Mucosa of descending colon (tissue), 3 donors: ENCODE data around the gene BORCS6. TPM values are rescaled to one million over a fixed set of nuclear protein-coding genes. Genes with fewer than 3 reads are reported as not detected.

Experiments
- ATAC-seq: fragments of 200-7000 bp; cut with Tn5 transposase; one replicate; pipeline ENCODE4 v1.9.1; 2020; ENCODE audit warnings: mild to moderate bottlenecking, moderate library complexity
- DNase-seq, 3 donors: peaks; one replicate each; pipeline ENCODE4 v3.0.0-alpha.2; 2020
- H3K36me3 ChIP-seq: fragments of 200-600 bp; one replicate; pipeline ENCODE4 v1.8.0; 2021; ENCODE audit warnings: low read depth, mild to moderate bottlenecking
- H3K4me1 ChIP-seq: fragments of 200-600 bp; one replicate; pipeline ENCODE4 v1.8.0; 2021; ENCODE audit warnings: low read depth, mild to moderate bottlenecking
- H3K4me3 ChIP-seq: fragments of 200-600 bp; one replicate; pipeline ENCODE4 v1.8.0; 2021; ENCODE audit warnings: mild to moderate bottlenecking
- H3K9me3 ChIP-seq: fragments of 200-600 bp; one replicate; pipeline ENCODE4 v1.8.0; 2021; ENCODE audit warnings: mild to moderate bottlenecking
- intact Hi-C, 2 donors: fragments of 100-400 bp; cut with DNase I in 1 of 2; cut with micrococcal nuclease in 1 of 2; formaldehyde crosslinking; loops; one replicate each; pipeline versions ENCODE4 v1.11.0 to v1.11.1; 2022; cut with DNase I, micrococcal nuclease
- total RNA-seq, 3 donors: library from RNA; stranded (reverse); fragmentation: NEBNext Ultra II Directional in 2 of 3; extraction: Animal tissue kit (Norgen Biotek cat#: 25700) in 2 of 3; gene quantifications; one replicate each; pipeline versions ENCODE4 v1.2.1 to v1.2.4, GENCODE V29; 2021 to 2023
- TF ChIP-seq, protein P1 (sequence below): fragments of 200-600 bp; IDR thresholded peaks from one replicate; pipeline ENCODE4 v1.8.0; 2022; ENCODE audit warnings: antibody characterized with exemption, mild to moderate bottlenecking
- donor health status: DM: no; HTN: no; CAD: no; lungs with moderate emphysema.
- donor health status: DM: no; HTN: no; CAD: no.
- donor health status: DM: no; HTN: yes; CAD: no.

BORCS6 gene
- total RNA-seq, 3 donors from 2014 or later: 10.5 to 11.4 (median 11.0) TPM

DNA sequence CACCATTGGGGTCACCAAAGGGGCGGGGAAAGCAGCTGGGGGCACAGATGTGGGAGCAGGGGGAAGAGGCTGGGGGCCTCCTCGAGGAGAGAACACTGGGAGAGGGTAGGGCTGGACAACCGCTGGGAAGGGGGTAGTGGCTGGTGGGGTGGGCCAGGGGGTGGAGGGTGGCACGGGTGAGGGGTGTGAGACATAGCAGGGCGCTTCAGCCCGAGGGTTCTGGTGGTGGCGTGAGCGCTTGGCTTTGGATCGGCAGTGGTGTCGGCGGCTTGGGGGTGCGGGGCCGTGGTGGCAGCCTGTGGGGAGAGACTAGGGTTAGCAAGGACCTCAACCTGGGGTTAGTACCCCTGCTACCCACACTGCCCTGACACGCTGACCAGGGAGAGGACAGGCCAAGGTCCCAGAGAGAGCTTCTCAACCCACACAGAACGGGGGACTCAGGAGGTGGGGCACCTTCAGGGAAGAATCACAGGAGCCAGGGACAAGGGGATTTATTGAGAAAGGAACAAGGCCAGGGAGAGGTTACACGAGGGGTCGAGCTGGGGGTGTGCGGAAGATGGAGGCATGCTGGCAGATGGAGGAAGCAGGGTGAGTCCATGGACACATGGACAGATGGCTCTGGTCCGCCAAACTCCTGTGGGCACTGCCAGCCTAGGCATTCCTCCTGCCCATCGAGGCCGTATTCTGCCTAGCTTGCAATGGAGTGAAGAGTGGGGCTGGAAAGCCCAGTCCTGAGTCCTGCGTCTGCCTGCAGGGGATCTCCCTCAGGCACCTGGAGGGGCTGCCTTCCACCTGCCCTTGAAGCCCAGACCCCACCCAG is 46.2 kb downstream of the BORCS6 start:
- peak in 1 of 3 donors; percentile 43 for DNase-seq
- ATAC-seq: no peak
- Histone ChIP-seq H3K36me3 (peaks cover 29% of the 10 kb centered on the region), H3K4me1 (peaks cover 9% of the 10 kb centered on the region), H3K9me3 (no peaks in the 10 kb centered on the region), H3K4me3 (no peak overlapping the region)
- intact Hi-C loops: no loop called here
- TF ChIP-seq, protein P1, sequence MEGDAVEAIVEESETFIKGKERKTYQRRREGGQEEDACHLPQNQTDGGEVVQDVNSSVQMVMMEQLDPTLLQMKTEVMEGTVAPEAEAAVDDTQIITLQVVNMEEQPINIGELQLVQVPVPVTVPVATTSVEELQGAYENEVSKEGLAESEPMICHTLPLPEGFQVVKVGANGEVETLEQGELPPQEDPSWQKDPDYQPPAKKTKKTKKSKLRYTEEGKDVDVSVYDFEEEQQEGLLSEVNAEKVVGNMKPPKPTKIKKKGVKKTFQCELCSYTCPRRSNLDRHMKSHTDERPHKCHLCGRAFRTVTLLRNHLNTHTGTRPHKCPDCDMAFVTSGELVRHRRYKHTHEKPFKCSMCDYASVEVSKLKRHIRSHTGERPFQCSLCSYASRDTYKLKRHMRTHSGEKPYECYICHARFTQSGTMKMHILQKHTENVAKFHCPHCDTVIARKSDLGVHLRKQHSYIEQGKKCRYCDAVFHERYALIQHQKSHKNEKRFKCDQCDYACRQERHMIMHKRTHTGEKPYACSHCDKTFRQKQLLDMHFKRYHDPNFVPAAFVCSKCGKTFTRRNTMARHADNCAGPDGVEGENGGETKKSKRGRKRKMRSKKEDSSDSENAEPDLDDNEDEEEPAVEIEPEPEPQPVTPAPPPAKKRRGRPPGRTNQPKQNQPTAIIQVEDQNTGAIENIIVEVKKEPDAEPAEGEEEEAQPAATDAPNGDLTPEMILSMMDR: no peak

GRCh38 chr17:8142887-8143580 is 46.9 kb downstream of the BORCS6 start:
- H3K36me3 ChIP-seq: peaks cover 25% of the 10 kb centered on the region
- no peak overlapping the region for H3K4me3 ChIP-seq
- no peaks in the 10 kb centered on the region for H3K9me3 ChIP-seq
- TF ChIP-seq, protein P1: no peak
- peaks cover 15% of the 10 kb centered on the region for H3K4me1 ChIP-seq
- no peak for ATAC-seq
- DNase-seq: peak in 1 of 3 donors; percentile 50
- intact Hi-C loops: no loop called here

- TF ChIP-seq, protein P1: no peak
- Histone ChIP-seq H3K4me1 (peaks cover 17% of the 10 kb centered on the region), H3K9me3 (no peaks in the 10 kb centered on the region), H3K4me3 (no peak overlapping the region), H3K36me3 (peaks cover 18% of the 10 kb centered on the region)
- intact Hi-C loops: no loop called here
- ATAC-seq (no peak), DNase-seq (peak in 1 of 3 donors; percentile 50)
These were observed 47.7 kb downstream of the BORCS6 start for GRCh38 chr17:8142158-8142886.

DNA sequence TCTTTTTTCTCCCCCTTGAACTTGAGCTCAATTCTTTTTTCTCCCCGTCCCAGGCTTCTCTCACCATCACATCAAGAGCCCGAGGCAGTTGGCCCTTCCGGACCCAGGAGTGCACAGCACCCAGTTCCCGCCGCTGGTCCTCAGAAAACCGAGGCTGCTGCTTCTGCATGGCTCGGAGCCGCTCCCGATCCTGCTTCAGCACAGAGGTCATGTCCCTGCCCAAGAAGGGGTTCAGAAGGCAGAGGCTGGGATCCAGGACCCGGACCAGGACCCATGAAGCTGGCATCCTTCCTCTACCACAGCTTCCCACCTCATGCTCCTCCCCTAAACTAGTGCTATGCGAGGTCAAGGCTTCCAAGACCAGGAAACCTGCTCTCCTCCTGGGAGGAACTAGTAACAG is 48.2 kb downstream of the BORCS6 start:
- peaks cover 17% of the 10 kb centered on the region for H3K4me1 ChIP-seq
- intact Hi-C loops: no loop called here
- TF ChIP-seq, protein P1: no peak

GRCh38 chr17:8141045-8141444 is 48.9 kb downstream of the BORCS6 start:
- ATAC-seq: no peak
- TF ChIP-seq, protein P1: no peak
- peaks cover 17% of the 10 kb centered on the region for H3K4me1 ChIP-seq
- no peak overlapping the region for H3K4me3 ChIP-seq
- DNase-seq: peak in 1 of 3 donors; percentile 49
- peaks cover 5% of the 10 kb centered on the region for H3K36me3 ChIP-seq
- intact Hi-C loops: no loop called here
- H3K9me3 ChIP-seq: no peaks in the 10 kb centered on the region

More for the DNA sequence above, 48.2 kb downstream of the BORCS6 start:
- ATAC-seq (no peak), DNase-seq (peak in 1 of 3 donors; percentile 48)
- H3K36me3 ChIP-seq: peaks cover 12% of the 10 kb centered on the region
- H3K9me3 ChIP-seq: no peaks in the 10 kb centered on the region
- H3K4me3 ChIP-seq: no peak overlapping the region
